Left colon (tissue), 2 donors: ENCODE results near the gene SLAIN1. TPM values are rescaled to one million over a fixed set of nuclear protein-coding genes. Genes with fewer than 3 reads are reported as not detected.
"Not testable (repeated sequence)": the region's sequence is repeated elsewhere in the genome, so short reads cannot be mapped to it uniquely, and the experiment has no call there.

Experiments
- ATAC-seq: fragments of 200-7000 bp; cut with Tn5 transposase; one replicate; pipeline ENCODE4 v1.9.1; 2020; ENCODE audit warnings: mild to moderate bottlenecking, moderate library complexity
- DNase-seq, 2 donors: peaks; one replicate each; pipeline ENCODE4 v3.0.0-alpha.2; 2020
- intact Hi-C, 2 donors: fragments of 100-400 bp; cut with DNase I in 1 of 2; cut with micrococcal nuclease in 1 of 2; formaldehyde crosslinking; loops; one replicate each; pipeline versions ENCODE4 v1.11.2 to v1.14.0; 2022; cut with DNase I, micrococcal nuclease
- long read RNA-seq: library from polyadenylated mRNA; unstranded; transcript quantifications from one replicate; pipeline ENCODE4 v2.0.0, GENCODE V29; 2021
- total RNA-seq, 2 donors: library from RNA; stranded (reverse); fragmentation: NEBNext Ultra II Directional; extraction: Animal tissue kit (Norgen Biotek cat#: 25700); gene quantifications; one replicate each; pipeline ENCODE4 v1.2.1, GENCODE V29; 2021
- donor health status: DM: no; HTN: no; CAD: no.
- donor health status: DM: yes; HTN: yes; CAD: no.

Gene SLAIN1
- total RNA-seq: 1 to 10 TPM; 2.6 to 4.9 TPM
- long read RNA-seq, partial matches to known transcripts: 0 of 2 reads
- long read RNA-seq, other reads (novel, unspliced or antisense): 2 of 2 reads

DNA sequence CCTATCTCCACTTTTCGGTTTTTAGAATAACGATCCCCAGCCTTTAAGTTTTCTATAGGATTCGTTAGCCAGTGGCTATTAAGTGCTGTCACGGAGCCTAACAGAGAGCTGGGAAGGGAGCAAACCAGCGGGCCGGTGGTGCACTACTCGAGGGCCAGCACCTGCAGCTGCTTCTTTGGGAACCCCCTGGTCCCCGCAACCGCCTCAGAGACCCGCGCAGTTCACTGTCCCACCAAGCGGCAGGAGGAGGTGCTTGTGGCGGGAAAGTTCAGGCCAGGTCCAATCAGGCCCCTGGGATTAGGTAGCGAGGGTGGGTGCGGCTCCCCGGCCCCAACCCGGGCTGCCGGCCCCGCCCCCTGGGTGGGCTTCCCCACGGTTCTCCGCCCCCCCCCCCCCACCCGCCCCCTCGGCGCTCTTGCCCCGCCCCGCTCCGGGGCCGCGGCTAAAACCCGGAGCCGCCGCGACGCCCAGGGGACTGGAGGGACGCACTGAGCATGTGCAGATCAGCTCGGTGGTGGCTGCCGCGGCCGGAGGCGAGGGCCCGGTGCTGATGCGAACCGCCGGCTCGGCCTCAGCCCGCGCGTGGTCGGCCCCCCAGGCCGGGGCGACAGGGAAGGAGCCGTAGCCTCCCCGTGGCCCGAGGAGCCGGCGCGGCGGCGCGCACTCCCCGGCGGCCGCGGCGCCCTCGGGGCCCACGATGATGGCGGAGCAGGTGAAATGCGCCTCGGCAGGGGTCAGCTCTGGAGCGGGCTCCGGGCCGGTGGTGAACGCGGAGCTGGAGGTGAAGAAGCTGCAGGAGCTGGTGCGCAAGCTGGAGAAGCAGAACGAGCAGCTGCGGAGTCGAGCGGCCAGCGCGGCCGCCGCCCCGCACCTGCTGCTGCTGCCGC lies at the start of gene SLAIN1:
TSS of gene SLAIN1 (plus strand) at position 471 of the 887 bp plus-strand sequence. CDS start at position 698, 227 bp downstream.
- ATAC-seq: peak; percentile 82
- intact Hi-C loops: no loop called here
- DNase-seq: peak; percentile 67 to 78

DNA sequence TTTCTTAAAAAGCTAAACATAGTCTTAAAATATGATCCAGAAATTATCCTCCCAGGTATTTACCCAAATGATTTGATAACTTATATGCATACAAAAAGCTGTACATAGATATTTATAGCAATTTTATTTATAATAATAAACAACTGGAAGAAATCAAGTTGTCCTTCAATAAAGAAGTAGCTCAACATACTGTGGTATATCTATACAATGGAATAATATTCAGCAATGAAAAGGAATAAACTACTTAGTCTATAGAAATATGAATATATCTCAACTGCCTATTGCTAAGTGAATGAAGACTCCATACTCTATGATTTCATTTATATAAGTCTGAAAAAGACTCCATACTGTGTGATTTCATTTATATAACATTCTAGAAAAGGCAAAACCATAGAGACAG lies 47.1 kb upstream of the SLAIN1 start:
- DNase-seq (no peak), ATAC-seq (no peak)
- intact Hi-C loops: no loop called here

DNA sequence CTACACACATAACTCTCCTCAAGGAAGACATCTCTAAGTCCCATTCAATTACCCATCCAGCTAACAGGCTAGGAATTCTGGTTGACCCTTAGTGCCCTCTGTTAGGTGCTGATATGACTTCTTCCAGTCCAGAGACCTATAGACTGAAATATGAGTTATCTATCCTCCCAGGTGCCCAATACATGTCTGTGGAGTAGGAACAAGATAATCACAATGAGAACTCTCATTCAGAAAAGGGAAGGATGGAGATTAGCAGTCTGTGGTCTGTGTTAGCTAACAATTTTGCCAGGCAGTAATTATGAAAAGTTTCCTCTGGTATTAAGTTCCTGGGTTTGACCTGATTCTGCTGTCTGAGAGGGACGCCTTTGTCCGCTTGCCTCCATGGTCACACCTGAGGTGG lies 44.2 kb upstream of the SLAIN1 start:
- intact Hi-C loops: no loop called here
- no peak for ATAC-seq
- DNase-seq: no peak

DNA sequence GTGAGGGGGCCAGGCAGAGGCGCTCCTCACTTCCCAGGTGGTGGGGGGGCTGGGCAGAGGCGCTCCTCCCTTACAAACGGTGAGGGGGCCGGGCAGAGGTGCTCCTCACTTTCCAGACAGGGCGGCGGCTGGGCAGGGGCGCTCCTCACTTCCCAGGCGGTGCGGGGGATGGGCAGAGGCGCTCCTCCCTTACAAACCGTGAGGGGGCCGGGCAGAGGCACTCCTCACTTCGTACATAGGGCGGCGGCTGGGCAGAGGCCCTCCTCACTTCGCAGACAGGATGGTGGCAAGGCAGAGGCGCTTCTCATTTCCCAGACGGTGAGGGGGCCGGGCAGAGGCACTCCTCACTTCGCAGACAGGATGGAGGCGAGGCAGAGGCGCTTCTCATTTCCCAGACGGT lies 37.5 kb upstream of the SLAIN1 start:
- DNase-seq, ATAC-seq, intact Hi-C loops: not testable (repeated sequence)

DNA sequence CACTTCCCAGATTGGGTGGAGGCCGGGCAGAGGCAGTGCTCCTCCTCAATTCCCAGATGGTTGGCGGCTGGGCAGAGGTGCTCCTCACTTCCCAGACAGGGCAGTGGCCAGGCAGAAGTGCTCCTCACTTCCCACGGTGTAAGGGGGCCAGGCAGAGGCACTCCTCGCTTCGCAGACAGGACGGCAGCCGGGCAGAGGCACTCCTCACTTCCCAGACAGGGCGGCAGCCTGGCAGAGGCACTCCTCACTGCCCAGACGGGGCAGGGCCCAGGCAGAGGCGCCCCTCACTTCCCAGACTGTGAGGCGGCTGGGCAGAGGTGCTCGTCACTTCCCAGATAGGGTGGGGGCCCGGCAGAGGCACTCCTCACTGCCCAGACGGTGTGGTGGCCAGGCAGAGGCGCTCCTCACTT lies 36.6 kb upstream of the SLAIN1 start:
- intact Hi-C loops: no loop called here
- ATAC-seq: no peak
- DNase-seq: no peak

DNA sequence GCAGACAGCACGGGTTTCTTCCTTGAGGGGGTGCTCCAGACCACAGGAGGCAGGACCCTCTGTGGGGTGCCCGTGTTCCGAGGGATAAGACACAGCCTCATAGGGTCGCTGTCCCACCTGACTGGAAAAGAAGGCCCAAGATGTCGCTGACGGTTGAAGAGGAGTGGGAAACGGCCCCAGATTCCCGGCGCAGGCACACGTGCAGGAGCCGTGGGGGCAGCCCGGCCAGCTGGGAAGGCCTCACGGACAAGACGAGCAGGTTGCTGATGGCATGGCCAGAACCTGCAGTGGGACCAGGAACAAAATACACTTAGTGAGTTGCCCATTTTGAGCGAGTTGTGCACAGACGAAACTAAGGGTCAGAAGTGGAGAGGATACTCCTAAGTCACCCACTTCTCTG lies 35.2 kb upstream of the SLAIN1 start:
- ATAC-seq, intact Hi-C loops, DNase-seq: not testable (repeated sequence)

DNA sequence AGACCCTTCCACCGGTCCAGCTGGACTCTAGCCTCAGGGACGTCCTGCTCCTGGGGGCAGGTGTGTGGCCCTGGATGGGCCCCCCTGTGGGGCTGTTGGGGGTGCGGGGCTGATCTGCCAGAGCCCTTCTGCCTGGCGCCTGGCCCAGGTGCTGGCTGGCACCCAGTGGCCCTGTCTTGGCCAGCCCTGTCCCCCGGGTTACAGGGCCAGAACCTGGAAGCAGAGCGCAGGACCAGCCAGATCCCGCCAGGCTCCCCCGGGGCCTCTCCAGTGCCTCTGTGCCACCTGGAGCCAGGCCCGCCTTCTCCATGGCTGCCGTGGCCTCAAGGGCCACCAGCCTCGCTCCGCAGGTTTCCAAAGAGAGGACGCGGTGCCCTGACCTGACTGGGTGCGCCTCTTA lies 34.7 kb upstream of the SLAIN1 start:
- intact Hi-C loops, ATAC-seq, DNase-seq: not testable (repeated sequence)

DNA sequence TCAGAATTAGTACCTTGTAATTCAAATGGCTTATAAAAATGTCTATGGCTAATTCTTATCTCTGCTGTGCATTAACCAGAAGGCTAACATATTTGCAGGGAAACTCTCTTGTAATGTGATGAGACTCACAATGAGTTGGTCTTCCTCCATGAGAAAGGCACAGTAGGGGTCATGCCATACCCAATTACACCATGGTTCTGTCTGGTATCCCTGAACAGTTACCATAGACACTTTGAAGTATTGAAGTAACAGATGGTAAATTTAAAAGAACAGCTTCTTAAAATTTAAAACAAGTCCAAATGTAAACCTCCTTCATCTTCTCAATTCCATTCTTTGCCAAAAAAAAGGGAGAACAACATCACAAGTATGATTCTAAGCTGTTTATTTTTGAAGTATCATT lies 22.6 kb upstream of the SLAIN1 start:
- DNase-seq: no peak
- no peak for ATAC-seq
- intact Hi-C loops: no loop called here

DNA sequence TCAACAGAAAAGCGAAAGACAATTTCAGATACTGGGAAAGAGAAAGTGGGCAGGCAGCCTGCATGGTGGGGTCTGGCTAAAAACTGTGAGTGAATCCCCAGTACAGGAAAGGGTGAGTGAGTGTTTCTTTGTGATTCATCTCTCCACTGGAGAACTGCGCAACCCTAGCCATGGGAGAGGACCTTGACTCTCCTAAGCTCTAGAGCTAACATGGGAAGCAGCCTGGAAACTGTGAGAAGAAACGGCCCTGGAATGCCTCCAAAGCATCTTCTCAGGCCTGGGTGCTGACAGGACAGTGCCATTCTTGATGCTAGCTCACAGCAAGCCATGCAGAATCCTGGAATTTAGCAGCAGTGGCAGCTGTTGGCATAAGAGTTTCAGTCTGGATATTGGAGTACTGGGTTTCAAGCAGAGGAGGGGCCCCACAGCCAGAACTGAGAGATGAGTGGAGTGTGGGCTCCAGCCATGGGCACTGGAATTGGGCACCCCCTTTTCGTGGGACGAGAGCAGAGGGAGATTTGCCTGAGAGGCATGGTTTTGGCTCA lies 18.7 kb upstream of the SLAIN1 start:
- ATAC-seq: no peak
- no peak for DNase-seq
- intact Hi-C loops: no loop called here

DNA sequence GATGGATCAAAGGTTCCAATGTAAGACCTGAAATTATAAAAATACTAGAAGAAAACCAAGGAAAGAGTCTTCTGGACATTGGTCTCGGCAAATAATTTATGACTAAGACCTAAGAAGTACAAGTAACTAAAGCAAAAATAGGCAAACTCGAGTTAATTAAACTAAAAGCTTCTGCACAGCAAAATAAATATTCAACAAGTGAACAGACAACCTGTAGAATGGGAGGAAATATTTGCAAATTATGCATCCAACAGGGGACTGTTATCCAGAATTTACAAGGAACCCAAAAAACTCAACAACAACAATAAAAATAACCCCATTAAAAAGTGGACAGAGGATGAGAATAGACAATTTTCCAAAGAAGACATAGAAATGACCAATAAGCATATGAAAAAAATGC lies 9.7 kb upstream of the SLAIN1 start:
- intact Hi-C loops: no loop called here
- no peak for DNase-seq
- no peak for ATAC-seq

DNA sequence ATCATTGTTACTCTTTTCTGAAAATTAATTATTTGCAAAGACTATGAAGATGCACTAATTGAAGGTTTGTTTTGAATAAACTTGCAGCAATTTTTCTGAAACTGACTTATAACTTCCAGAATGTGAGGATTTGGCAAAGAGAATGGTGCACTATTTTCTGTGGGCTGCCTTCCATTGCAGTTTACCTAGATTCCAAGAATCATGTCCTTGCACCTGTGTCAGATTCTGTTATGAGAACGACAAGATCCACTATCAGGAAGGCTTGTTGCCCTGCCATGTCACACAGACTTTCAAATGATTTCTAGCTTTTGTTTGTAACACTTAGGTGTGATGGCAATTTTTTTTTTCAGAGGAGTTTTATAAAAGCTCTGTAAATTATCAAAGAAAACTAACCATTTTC lies 5.6 kb upstream of the SLAIN1 start:
- intact Hi-C loops: no loop called here
- ATAC-seq (no peak), DNase-seq (no peak)

DNA sequence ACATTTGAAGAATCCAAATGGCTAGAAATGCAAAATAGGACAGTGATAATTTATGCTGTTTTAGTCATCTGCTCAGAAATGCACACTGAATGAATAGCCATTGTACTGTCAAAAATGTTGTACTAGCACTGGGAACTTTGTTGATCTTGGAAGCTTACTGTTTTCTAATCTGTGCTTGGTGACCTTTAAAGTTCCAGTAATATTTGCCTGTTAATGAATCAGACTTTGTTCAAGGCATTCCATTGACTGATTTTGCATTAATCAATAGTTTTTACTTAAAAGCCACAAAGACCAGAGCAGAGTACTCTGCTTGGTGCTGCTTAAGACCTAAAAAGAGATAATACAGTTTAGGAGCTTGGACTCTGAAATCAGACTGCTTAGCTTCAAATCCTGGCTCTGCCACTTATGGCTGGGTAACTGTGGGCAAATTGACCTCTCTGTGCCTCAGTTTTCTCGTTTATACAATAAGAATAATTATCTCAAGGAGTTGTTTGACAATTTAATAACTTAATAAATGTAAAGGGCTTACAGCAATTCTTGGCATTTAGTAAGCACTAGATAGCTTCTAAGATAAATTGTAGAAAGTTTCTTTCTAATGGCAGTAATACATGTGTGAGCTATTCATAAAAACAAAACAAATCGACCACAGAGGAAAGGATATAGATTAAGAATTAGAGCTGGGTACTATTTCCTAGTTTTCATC lies 4.6 kb upstream of the SLAIN1 start:
- no peak for DNase-seq
- intact Hi-C loops: no loop called here
- ATAC-seq: no peak

DNA sequence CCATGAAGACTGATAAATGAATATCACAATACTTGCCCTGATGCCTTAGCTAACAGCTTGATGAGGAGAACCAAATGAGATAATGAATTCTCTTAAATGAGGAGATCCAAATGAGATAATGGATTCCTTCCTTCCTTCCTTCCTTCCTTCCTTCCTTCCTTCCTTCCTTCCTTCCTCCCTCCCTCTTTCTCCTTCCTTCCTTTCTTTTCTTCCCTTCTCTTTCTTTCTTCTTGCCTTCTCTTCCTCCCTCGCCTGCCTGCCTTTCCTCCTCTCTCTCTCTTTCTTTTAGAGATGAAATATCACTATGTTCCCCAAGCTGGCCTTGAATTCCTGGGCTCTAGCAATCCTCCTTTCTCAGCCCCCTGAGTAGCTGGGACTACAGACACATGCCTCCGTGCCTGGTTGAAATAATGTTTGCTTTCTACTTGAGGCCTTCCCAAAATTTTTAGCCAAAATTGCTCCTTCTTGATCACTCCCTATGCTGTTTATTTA lies 4.0 kb upstream of the SLAIN1 start:
- intact Hi-C loops: no loop called here
- ATAC-seq: no peak

DNA sequence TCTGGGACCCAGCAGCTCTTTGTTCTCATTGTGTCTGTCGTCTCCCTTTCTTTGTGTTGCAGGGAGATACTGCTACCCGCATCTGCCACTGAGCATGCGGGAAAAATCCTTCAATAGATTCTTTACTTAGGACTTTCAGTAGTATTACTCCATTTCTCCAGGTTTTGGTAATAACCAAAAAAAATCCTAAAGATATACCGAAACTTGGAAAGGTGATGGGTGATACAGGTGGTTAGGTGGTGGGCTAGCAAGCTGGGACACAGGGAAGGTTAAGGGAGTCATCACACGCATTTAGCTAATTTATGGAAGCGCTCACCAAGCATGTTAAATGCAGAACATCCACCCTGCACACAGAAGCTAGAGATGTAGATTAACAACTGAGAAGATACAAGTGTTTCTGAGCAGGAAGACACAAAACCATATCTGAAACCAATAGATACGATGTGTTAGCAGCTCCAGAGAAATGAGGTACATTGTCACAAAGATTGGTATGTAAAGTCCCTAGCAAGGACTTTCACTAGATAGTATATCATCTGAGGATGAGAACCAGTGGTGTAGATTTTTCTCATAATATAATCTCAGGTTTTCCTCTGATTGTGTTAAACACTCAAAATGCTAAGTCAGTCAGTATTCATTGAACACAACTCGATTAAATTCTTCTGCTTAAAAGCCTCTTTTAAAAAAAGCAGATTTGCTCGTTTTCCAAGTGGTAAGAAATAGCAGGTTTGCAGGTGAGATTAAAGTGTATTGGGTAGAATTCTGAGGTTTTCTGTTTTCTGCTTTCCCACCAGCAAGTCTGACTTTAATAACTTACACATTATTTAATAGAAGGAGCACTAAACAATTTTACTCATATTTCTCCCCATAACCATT lies 1.2 kb upstream of the SLAIN1 start:
- intact Hi-C loops: no loop called here
- ATAC-seq (no peak), DNase-seq (no peak)

More for the DNA sequence above, 4.0 kb upstream of the SLAIN1 start:
- no peak for DNase-seq

DNA sequence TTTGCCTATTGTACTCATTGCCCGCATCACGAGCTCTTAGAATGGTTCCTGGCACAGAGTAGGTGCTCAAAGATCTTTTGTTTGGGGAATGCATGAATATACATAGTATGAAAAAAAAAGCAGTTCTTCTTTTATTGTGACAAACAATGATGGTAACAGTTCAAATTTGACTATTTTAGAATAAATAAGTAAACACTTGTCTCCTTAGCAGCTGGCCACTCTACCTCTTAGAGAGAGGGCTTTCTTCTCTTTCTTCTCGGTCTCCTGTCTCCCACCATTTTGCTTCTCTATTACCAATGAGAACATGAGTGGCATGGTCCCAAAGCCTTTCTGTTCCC lies 639 bp upstream of the SLAIN1 start:
- intact Hi-C loops: no loop called here
- ATAC-seq (peak; percentile 4), DNase-seq (no peak)

DNA sequence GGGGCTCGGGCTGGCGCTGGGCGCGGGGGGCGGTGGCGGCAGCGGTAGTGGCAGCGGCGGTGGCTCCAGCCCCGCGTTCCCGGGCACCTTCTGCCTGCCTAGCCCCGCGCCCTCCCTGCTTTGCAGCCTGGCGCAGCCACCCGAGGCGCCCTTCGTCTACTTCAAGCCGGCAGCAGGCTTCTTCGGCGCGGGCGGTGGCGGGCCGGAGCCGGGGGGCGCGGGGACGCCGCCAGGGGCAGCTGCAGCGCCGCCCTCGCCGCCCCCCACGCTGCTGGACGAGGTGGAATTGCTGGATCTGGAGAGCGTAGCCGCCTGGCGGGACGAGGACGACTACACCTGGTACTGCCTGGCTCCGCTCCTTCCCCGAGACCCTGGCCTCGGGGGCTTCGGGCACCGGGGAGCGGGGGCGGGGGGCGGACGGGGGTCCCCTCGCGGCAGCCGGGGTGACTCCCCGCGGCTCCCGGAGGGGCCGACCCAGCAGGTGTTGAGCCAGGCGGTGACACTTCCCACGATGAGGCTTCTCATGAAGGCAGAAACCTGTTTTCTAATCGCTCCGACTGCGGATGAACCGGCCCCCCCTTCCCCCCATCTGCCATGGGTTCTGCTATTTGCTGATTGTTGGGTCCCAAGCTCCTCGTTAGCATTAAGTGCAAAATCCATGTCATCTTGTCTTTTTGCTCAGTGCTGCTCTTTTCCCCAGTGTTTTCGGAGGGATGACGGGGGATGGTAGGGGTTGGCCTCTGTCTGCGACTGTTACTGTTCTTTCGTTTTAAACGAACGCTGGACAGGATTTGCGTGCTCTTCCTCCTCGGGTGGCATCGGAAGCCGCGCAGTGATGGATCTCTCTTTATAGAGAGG lies 943 bp downstream of the SLAIN1 start:
- DNase-seq (peak; percentile 23 to 37), ATAC-seq (peak; percentile 52)
- intact Hi-C loops: no loop called here

DNA sequence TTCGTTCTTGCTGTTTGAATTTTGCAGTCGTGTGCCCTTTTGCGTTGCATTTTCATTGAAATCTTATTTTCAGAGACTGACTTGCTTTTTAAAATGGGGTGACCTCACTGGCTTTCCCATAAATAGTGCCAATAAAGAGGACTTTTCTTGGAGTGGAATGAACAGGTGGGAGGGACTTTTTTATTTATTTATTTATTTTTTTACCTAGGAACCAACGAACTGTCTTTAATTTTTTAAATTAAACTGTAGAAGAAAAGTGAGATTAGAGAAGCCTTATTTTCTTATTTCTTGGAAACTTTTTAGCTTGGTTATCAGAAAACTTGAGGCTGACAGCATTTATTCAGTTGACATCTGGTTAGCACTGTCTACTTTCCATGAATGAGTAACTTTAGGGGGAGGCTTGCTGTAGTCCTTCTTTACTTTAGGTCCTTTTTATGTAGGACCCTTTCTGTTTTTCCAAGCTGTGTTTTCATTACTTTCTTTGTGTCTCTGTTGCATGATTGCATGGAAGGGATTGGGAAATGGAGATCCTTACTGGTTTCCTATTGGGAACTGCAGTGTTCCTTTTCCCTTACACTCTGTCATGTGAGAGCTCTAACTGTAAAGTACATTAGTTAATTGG lies 1.7 kb downstream of the SLAIN1 start:
- DNase-seq (no peak), ATAC-seq (no peak)
- intact Hi-C loops: no loop called here
